Osteoblast (primary cell): ENCODE results near the gene SPEF2. TPM values are rescaled to one million over a fixed set of nuclear protein-coding genes. Genes with fewer than 3 reads are reported as not detected.

Experiments used
- DNase-seq: peaks from one replicate; pipeline ENCODE4 v3.0.0; 2011; ENCODE audit warnings: low spot score, mixed read lengths; ENCODE audit not compliant: insufficient read length; ENCODE audit errors: missing footprints
- H2AFZ ChIP-seq: 2 replicates; pipeline ENCODE4 v1.6.0; 2011; ENCODE audit warnings: mild to moderate bottlenecking, low read length
- H3K27ac ChIP-seq: 2 replicates; pipeline ENCODE4 v1.5.1; 2011; ENCODE audit warnings: mild to moderate bottlenecking, low read depth, low read length, moderate library complexity
- H3K27me3 ChIP-seq: 2 replicates; pipeline ENCODE4 v1.6.0; 2012; ENCODE audit warnings: mild to moderate bottlenecking, control low read depth, inconsistent platforms, low read length, moderate library complexity; ENCODE audit not compliant: insufficient read depth
- H3K36me3 ChIP-seq: 2 replicates; pipeline ENCODE4 v1.5.1; 2011; ENCODE audit warnings: mild to moderate bottlenecking, low read length, control low read depth, moderate library complexity; ENCODE audit not compliant: insufficient read depth
- H3K4me1 ChIP-seq: 2 replicates; pipeline ENCODE4 v1.5.1; 2011; ENCODE audit warnings: mild to moderate bottlenecking, low read length, control low read depth, moderate library complexity; ENCODE audit not compliant: insufficient read depth
- H3K4me2 ChIP-seq: 2 replicates; pipeline ENCODE4 v1.6.0; 2011; ENCODE audit warnings: mild to moderate bottlenecking, low read length; ENCODE audit not compliant: insufficient read depth
- H3K4me3 ChIP-seq: fragments of 200-600 bp; sonication (generic); 3 replicates; pipeline ENCODE4 v1.5.1; 2012; ENCODE audit warnings: mild to moderate bottlenecking, low read length, inconsistent platforms; ENCODE audit not compliant: insufficient read depth
- H3K79me2 ChIP-seq: 2 replicates; pipeline ENCODE4 v1.6.0; 2012; ENCODE audit warnings: mild to moderate bottlenecking, low read length, control low read depth, inconsistent platforms; ENCODE audit not compliant: insufficient read depth
- H3K9me3 ChIP-seq: 2 replicates; pipeline ENCODE4 v1.5.1; 2011; ENCODE audit warnings: low read depth, low read length, control low read depth
- H4K20me1 ChIP-seq: 2 replicates; pipeline ENCODE4 v1.6.0; 2012; ENCODE audit warnings: mild to moderate bottlenecking, low read length, control low read depth; ENCODE audit not compliant: insufficient read depth
- total RNA-seq: library from RNA; depleted of rRNA; stranded (reverse); fragments of >200 nt; gene quantifications from 2 replicates; pipeline ENCODE4 v1.2.3, GENCODE V29; 2012
- TF ChIP-seq, protein P1 (sequence below): IDR thresholded peaks from 2 replicates; pipeline ENCODE4 v1.5.1; 2011; ENCODE audit warnings: mild to moderate bottlenecking, low read depth, low read length, moderate library complexity; ENCODE audit errors: extremely low read depth

SPEF2 gene
- total RNA-seq, 1 donor, result 7.2 TPM

GRCh38 chr5:35815089-35815936 is 197.7 kb downstream of the SPEF2 start:
- H2AFZ ChIP-seq, result no peak overlapping the region
- DNase-seq, result peak; percentile 54
- TF ChIP-seq, protein P1, sequence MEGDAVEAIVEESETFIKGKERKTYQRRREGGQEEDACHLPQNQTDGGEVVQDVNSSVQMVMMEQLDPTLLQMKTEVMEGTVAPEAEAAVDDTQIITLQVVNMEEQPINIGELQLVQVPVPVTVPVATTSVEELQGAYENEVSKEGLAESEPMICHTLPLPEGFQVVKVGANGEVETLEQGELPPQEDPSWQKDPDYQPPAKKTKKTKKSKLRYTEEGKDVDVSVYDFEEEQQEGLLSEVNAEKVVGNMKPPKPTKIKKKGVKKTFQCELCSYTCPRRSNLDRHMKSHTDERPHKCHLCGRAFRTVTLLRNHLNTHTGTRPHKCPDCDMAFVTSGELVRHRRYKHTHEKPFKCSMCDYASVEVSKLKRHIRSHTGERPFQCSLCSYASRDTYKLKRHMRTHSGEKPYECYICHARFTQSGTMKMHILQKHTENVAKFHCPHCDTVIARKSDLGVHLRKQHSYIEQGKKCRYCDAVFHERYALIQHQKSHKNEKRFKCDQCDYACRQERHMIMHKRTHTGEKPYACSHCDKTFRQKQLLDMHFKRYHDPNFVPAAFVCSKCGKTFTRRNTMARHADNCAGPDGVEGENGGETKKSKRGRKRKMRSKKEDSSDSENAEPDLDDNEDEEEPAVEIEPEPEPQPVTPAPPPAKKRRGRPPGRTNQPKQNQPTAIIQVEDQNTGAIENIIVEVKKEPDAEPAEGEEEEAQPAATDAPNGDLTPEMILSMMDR, result peak; percentile 56

DNA sequence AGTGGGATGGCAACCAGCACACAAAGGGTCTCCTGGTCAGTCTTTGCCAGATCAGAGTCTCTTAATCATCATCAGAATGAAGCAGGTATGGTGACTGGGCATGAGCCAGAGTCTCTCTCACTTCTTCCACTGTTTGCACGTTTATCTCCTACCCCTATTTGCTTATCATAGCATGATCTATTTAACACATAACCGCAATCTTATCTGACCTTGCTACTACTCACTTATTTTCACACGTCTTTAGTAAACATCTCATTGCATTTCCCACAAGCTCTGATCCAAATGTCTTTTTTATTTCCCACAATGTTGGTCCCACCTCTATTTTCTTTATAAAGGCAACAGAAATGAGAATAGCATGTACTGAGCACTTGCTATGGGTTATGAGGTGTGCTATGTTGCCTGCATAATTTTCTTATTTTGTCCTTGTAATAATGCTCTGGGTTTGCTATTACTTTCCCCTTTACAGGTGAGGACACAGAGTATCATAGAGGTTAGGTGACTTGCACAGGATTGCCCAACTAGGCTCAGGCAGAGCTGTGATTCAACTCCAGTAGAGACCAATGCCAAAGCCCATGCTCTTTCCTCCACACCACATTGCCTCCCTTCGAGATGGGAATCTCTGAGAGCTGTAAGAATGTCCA is 199.3 kb downstream of the SPEF2 start:
- H3K27ac ChIP-seq, result no peak overlapping the region
- TF ChIP-seq, protein P1, result no peak
- no peak overlapping the region for H3K4me2 ChIP-seq
- no peak for DNase-seq
- H3K4me3 ChIP-seq, result no peak overlapping the region
- no peaks in the 10 kb centered on the region for H4K20me1 ChIP-seq
- no peaks in the 10 kb centered on the region for H3K79me2 ChIP-seq
- no peaks in the 10 kb centered on the region for H3K36me3 ChIP-seq
- H3K27me3 ChIP-seq, result no peaks in the 10 kb centered on the region
- H3K9me3 ChIP-seq, result no peaks in the 10 kb centered on the region
- H3K4me1 ChIP-seq, result no peaks in the 10 kb centered on the region
- no peak overlapping the region for H2AFZ ChIP-seq

More at GRCh38 chr5:35815089-35815936, 197.7 kb downstream of the SPEF2 start:
- H3K79me2 ChIP-seq, result no peaks in the 10 kb centered on the region
- no peak overlapping the region for H3K4me2 ChIP-seq
- no peaks in the 10 kb centered on the region for H3K9me3 ChIP-seq
- no peaks in the 10 kb centered on the region for H3K4me1 ChIP-seq
- no peak overlapping the region for H3K27ac ChIP-seq
- H3K27me3 ChIP-seq, result no peaks in the 10 kb centered on the region
- no peaks in the 10 kb centered on the region for H3K36me3 ChIP-seq
- H4K20me1 ChIP-seq, result no peaks in the 10 kb centered on the region
- no peak overlapping the region for H3K4me3 ChIP-seq

DNA sequence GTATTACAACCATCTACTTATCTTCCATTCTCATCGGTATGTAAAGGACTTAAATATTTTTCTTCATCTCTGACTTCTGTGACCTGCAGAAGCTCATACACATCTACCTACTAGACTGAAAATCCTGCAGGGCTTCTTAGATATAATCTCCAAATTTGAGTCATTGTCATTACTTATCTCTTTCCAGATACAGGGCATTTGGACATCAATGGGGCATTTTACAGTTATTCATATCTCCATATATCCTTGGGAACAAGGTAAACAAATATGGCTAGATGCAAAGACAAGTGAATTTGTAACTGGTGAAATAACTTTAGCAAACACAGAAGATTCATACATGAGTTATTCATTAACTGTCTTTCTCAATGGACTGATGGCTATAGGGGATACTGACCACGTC is 201.4 kb downstream of the SPEF2 start:
- no peak overlapping the region for H3K4me3 ChIP-seq
- H3K79me2 ChIP-seq, result no peaks in the 10 kb centered on the region
- no peaks in the 10 kb centered on the region for H3K27me3 ChIP-seq

More for the DNA sequence above, 201.4 kb downstream of the SPEF2 start:
- Histone ChIP-seq H3K4me2 (no peak overlapping the region), H3K27ac (no peak overlapping the region), H3K36me3 (no peaks in the 10 kb centered on the region), H3K9me3 (no peaks in the 10 kb centered on the region), H3K4me1 (no peaks in the 10 kb centered on the region), H4K20me1 (no peaks in the 10 kb centered on the region), H2AFZ (no peak overlapping the region)
- TF ChIP-seq, protein P1, result no peak
- DNase-seq, result no peak
